GM12878 (cell line): ENCODE results near the gene ZIC5. TPM values are rescaled to one million over a fixed set of nuclear protein-coding genes. Genes with fewer than 3 reads are reported as not detected.

Experiments used
- ATAC-seq: fragments of 200-7000 bp; cut with Tn5 transposase; 3 replicates; pipeline ENCODE4 v1.9.1; 2020; ENCODE audit warnings: mild to moderate bottlenecking, moderate library complexity
- BruUV-seq: library from RNA; stranded (reverse); fragments of 400-500 nt; replicated peaks from 2 replicates; lab custom pipeline; 2021; lab: Mats Ljungman, UMichigan
- CTCF ChIA-PET: fragments of 300-600 bp; sonication (Branson Sonifier 250); formaldehyde crosslinking; extraction: SDS; loops from one replicate; lab custom pipeline; 2021; ENCODE audit warnings: inconsistent platforms; lab: Yijun Ruan, JAX
- POLR2A ChIA-PET: fragments of 350-600 bp; formaldehyde crosslinking; extraction: SDS; loops from one replicate; lab custom pipeline; 2021; ENCODE audit warnings: inconsistent platforms; lab: Charles Lee
- RAD21 ChIA-PET: fragments of 300-600 bp; sonication (Branson Sonifier 250); formaldehyde crosslinking; loops from one replicate; lab custom pipeline; 2023; ENCODE audit warnings: antibody characterized with exemption; ENCODE audit not compliant: unreplicated experiment; lab: Charles Lee
- SMC1A ChIA-PET: fragments of 300-600 bp; sonication (Branson Sonifier 250); formaldehyde crosslinking; loops from one replicate; lab custom pipeline; 2023; ENCODE audit not compliant: unreplicated experiment, uncharacterized antibody; lab: Charles Lee
- DNase-seq: peaks from one replicate; pipeline ENCODE4 v3.0.0-alpha.2; 2011; ENCODE audit warnings: low read depth, low spot score
- FAIRE-seq: peaks from 3 replicates; lab custom pipeline; 2011; peaks lifted over from hg19 to GRCh38; lab: Jason Lieb, UNC
- H2AFZ ChIP-seq: 2 replicates; pipeline ENCODE4 v1.6.0; 2011; ENCODE audit warnings: low read depth, low read length, control low read depth; ENCODE audit not compliant: control insufficient read depth
- H3K27ac ChIP-seq: 2 replicates; pipeline ENCODE4 v1.5.1; 2011; ENCODE audit warnings: control low read depth; ENCODE audit not compliant: control insufficient read depth, insufficient read depth
- H3K27me3 ChIP-seq, 2 experiments: replicated peaks in 1 of 2; 2 replicates each; pipeline versions ENCODE4 v1.6.0 to v1.6.1; 2011; ENCODE audit warnings: low read length in 1 of 2; ENCODE audit not compliant: control insufficient read depth in 2 of 2, insufficient read depth in 2 of 2
- H3K36me3 ChIP-seq, 2 experiments: 2 replicates each; pipeline ENCODE4 v1.5.1; 2011; ENCODE audit warnings: low read length in 1 of 2; ENCODE audit not compliant: control insufficient read depth in 2 of 2, insufficient read depth in 2 of 2
- H3K4me1 ChIP-seq: 2 replicates; pipeline ENCODE4 v1.6.1; 2011; ENCODE audit warnings: mild to moderate bottlenecking, low read length, moderate library complexity, mixed read lengths; ENCODE audit not compliant: control insufficient read depth, insufficient read depth
- H3K4me2 ChIP-seq: 2 replicates; pipeline ENCODE4 v1.6.0; 2011; ENCODE audit warnings: control low read depth; ENCODE audit not compliant: control insufficient read depth, insufficient read depth
- H3K4me3 ChIP-seq: fragments of 200-600 bp; sonication (generic); 2 replicates; pipeline ENCODE4 v1.5.1; 2016
- H3K79me2 ChIP-seq: 2 replicates; pipeline ENCODE4 v1.6.0; 2011; ENCODE audit warnings: low read length; ENCODE audit not compliant: control insufficient read depth, insufficient read depth
- H3K9ac ChIP-seq: 2 replicates; pipeline ENCODE4 v1.8.0; 2011; ENCODE audit warnings: low read length, control low read depth, mixed read lengths; ENCODE audit not compliant: control insufficient read depth, insufficient read depth
- H3K9me3 ChIP-seq: replicated peaks from 3 replicates; pipeline ENCODE4 v1.5.1; 2011; ENCODE audit warnings: mild to moderate bottlenecking, low read length; ENCODE audit not compliant: control insufficient read depth, insufficient read depth
- H4K20me1 ChIP-seq: 2 replicates; pipeline ENCODE4 v1.6.0; 2011; ENCODE audit not compliant: control insufficient read depth, insufficient read depth
- PRDM15 ChIP-seq: fragments of 450-650 bp; formaldehyde crosslinking; IDR thresholded peaks from 2 replicates; pipeline ENCODE4 v1.4.0; 2020; ENCODE audit warnings: mild to moderate bottlenecking, moderate library complexity
- SUZ12 ChIP-seq: fragments of 200-600 bp; sonication (generic); IDR thresholded peaks from one replicate; pipeline ENCODE4 v1.6.1; 2018; ENCODE audit warnings: antibody characterized with exemption, mild to moderate bottlenecking; ENCODE audit not compliant: unreplicated experiment
- WGBS: methylation state at CpG from one replicate; pipeline ENCODE4 v1.1.6; 2016; ENCODE audit warnings: low lambda C conversion rate; ENCODE audit not compliant: insufficient replicate concordance, insufficient coverage; ENCODE audit errors: missing lambda C conversion rate; 5-methylcytosine and 5-hydroxymethylcytosine counted together
- in situ Hi-C: fragments of 300-500 bp; cut with MboI; formaldehyde crosslinking; loops from 9 replicates; pipeline ENCODE4 v1.14.3; 2018; ENCODE audit warnings: mixed read lengths
- intact Hi-C: fragments of 100-400 bp; cut with micrococcal nuclease; formaldehyde crosslinking; loops from one replicate; pipeline ENCODE4 v1.14.2; 2022; ENCODE audit not compliant: unreplicated experiment
- polyA plus RNA-seq, 11 experiments: library from polyadenylated mRNA; depleted of rRNA in 4 of 11; unstranded in 6 of 11; stranded (reverse) in 5 of 11; fragments of >200 nt; fragmentation: Nextera tagmentation in 4 of 11; fragmentation: Illumina TruSeq in 1 of 11; extraction: Ambion mirVana in 4 of 11; extraction: Trizol in 1 of 11; gene quantifications; 1 replicate in 1 of 11; 2 replicates in 10 of 11; pipeline versions ENCODE4 v1.2.1 to v1.2.3, GENCODE V29; 2011 to 2016; ENCODE audit warnings: inconsistent platforms in 2 of 11, missing spikeins in 2 of 11, low read depth in 1 of 11
- total RNA-seq, 4 experiments: library from RNA; depleted of rRNA in 3 of 4; stranded (reverse); fragments of >200 nt in 3 of 4; fragmentation: Illumina TruSeq in 1 of 4; extraction: Trizol in 1 of 4; gene quantifications; 2 replicates each; pipeline versions ENCODE4 v1.2.1 to v1.2.3, GENCODE V29; 2013 to 2021

The ZIC5 gene
- total and polyA plus RNA-seq, 10 of the 15 experiments (the other 5 are each of a cell fraction or from before 2014, with no cell fraction given) = not detected

GRCh38 chr13:99985241-99985874 is 13.8 kb upstream of the ZIC5 start:
- ATAC-seq (no peak), FAIRE-seq (no peak), DNase-seq (no peak)
- ChIA-PET SMC1A (no interaction called here), RAD21 (no interaction called here), CTCF (no interaction called here), POLR2A (no interaction called here)
- Histone ChIP-seq H3K36me3 (no peaks in the 10 kb centered on the region), H4K20me1 (no peaks in the 10 kb centered on the region), H3K4me2 (no peak overlapping the region), H2AFZ (no peak overlapping the region), H3K27ac (no peak overlapping the region), H3K4me3 (no peak overlapping the region), H3K79me2 (no peaks in the 10 kb centered on the region), H3K9me3 (peaks cover 6% of the 10 kb centered on the region), H3K9ac (no peak overlapping the region), H3K4me1 (no peaks in the 10 kb centered on the region), H3K27me3 (peaks cover 5 to 39% of the 10 kb centered on the region in 2 experiments)
- intact Hi-C loops (no loop called here), in situ Hi-C loops (no loop called here)
- TF ChIP-seq SUZ12 (peak; percentile 15), PRDM15 (CRISPR knock-in tag) (no peak)
- BruUV-seq = no TSS peak
- 71% methylated on average over 17 of the region's 55 CpGs for WGBS
